GF-D8 (cell line): ENCODE data around the gene SUN1.
"Not testable (repeated sequence)": the region's sequence is repeated elsewhere in the genome, so short reads cannot be mapped to it uniquely, and the experiment has no call there.

Experiments used
- DNase-seq: peaks from one replicate; lab custom pipeline; 2025; lab: John Stamatoyannopoulos, UW

The SUN1 gene, protein sequence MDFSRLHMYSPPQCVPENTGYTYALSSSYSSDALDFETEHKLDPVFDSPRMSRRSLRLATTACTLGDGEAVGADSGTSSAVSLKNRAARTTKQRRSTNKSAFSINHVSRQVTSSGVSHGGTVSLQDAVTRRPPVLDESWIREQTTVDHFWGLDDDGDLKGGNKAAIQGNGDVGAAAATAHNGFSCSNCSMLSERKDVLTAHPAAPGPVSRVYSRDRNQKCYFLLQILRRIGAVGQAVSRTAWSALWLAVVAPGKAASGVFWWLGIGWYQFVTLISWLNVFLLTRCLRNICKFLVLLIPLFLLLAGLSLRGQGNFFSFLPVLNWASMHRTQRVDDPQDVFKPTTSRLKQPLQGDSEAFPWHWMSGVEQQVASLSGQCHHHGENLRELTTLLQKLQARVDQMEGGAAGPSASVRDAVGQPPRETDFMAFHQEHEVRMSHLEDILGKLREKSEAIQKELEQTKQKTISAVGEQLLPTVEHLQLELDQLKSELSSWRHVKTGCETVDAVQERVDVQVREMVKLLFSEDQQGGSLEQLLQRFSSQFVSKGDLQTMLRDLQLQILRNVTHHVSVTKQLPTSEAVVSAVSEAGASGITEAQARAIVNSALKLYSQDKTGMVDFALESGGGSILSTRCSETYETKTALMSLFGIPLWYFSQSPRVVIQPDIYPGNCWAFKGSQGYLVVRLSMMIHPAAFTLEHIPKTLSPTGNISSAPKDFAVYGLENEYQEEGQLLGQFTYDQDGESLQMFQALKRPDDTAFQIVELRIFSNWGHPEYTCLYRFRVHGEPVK

DNA sequence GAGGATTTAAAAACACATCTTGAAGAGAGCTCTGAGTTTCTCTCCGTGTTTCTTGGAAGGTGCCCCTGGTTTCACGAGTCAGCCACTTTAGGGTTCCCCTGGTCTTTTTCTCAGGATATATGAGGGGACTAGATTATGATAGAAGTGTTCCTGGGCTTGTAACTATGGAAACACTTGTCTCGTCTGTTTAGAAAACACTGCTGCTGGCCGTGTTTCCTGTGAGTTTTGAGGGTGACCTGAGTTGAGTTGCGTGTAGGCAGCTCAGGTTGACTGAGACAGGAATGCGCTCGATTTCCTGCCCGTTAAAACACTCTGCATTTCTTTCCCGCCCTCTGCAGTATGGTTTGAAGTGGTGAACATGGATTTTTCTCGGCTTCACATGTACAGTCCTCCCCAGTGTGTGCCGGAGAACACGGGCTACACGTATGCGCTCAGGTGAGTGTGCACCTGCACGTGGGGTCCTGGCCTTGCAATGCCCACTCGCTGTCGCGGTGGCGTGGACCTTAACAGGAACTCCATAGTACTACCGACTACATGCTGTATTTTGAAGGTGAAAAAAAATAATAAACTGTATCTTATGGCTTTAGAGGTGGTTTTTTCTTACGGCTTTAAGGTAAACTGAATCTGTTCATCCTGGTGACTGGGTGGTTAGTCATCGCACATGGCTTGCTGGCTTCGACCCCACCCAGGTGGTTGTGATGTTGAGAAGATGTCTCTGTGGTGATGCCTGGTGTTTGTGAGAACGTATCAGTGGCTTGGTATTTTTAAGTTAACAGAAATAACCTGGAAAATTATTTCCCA, at the start of gene SUN1:
Gene SUN1, plus strand, starts transcription at position 310 of the 801 bp plus-strand sequence. Its CDS starts 49 bp downstream, at position 359.
- DNase-seq = no peak

DNA sequence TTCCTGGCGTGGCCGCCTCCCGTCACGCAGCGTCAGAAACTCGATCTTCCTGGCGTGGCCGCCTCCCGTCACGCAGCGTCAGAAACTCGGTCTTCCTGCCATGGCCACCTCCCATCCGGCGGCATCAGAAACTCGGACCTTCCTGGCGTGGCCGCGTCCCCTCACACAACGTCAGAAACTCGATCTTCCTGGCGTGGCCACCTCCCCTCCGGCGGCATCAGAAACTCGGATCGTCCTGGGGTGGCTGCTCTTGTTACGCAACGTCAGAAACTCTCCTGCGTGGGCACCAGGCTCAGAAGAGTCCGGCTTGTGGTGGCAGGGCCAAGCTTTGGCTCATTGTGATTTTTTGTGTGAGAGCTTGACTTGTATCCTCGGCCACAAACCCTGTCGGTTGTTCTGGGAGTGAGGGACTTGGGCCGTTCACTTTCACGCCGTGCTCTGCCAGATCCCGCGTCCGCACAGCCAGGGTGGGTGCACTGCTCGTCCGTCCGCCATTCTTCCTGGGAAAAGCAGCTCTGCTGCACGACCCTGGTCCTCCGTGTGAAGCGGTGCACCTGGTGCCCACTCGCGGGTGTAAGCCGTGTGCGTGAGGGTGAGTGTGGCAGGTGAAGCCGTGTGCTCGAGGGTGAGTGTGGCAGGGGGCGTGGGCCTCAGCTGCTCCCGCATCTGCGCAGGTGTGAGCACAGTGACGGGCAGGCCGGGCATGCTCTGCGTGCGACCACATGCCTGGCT, 49.4 kb upstream of the SUN1 start:
- no peak for DNase-seq

DNA sequence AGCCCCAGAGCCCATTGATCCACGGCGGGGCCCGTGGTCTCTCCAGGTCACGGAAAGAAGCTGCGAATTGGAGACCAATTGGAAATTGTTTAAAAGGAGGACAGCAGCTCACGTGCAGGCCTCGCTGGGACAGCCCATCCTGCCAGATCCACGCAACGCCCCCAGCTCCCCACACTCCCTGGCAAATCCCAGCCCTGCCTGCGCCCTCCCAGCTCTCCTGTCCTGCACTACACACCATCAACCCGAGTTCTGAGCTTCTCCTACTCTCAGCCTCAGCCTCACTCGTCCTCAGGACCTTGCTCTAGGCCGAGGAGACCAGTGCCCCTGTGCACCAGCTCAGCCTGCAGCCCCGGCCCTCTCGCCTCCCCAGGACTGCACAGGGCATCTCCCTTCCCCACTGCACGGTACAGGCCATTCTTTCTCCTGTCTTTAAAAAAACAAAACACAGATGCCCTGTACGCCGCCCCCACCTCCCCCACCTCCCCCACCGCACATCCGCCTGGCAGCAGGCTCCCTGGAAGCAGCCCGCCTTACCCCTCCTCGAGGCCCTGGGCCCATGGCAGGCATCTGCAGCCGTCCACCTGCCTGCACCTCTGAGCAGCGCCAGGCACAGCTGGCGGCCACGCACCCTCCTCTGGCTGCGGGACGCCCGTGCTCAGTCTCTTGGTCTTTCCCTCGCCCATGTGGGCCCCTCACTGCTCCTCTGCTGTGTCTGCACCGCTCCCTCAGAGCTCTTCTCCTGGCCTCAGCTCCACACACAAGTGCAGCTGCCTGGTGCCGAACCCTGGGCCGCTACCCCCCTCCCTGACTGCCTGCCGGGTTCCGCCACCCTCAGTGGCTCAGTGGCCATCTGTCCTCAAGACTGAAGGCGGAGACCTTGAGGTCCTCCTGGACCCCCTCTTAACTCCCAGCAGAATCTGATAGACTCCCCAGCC, 48.5 kb upstream of the SUN1 start:
- no peak for DNase-seq

DNA sequence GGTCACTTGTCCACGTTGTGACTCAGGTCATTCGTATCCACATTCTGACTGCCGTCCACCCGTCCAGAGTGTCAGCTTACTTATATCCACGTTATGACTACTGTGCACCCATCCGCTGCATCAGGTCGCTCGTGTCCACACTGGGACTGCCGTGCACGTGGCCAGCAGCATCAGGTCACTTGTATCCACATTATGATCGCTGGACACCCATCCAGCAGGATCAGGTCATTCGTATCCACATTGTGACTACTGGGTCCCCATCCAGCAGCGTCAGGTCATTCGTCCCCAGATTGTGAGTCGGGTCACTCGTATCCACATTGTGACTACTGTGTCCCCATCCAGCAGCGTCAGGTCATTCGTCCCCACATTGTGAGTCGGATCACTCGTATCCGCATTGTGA, 47.3 kb upstream of the SUN1 start:
- no peak for DNase-seq

DNA sequence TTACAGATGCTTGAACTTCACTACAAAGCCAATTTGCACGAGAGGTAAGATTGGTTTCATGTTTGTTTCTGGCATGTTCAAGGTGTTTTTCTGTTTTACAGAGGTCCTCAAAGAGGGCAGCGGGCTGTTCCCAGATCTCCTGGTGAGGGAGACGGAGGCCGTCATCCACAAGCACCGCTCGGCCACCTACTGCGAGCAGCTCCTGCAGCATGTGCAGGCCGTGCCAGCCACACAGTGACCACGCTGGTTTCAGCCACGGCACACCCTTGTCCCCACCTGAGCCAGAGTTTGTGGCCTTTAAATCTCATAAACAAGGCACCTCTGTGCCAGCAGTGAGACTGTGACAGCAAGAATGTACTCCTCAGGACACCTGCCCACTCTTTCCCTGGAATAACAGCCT, 46.9 kb upstream of the SUN1 start:
- DNase-seq = no peak

DNA sequence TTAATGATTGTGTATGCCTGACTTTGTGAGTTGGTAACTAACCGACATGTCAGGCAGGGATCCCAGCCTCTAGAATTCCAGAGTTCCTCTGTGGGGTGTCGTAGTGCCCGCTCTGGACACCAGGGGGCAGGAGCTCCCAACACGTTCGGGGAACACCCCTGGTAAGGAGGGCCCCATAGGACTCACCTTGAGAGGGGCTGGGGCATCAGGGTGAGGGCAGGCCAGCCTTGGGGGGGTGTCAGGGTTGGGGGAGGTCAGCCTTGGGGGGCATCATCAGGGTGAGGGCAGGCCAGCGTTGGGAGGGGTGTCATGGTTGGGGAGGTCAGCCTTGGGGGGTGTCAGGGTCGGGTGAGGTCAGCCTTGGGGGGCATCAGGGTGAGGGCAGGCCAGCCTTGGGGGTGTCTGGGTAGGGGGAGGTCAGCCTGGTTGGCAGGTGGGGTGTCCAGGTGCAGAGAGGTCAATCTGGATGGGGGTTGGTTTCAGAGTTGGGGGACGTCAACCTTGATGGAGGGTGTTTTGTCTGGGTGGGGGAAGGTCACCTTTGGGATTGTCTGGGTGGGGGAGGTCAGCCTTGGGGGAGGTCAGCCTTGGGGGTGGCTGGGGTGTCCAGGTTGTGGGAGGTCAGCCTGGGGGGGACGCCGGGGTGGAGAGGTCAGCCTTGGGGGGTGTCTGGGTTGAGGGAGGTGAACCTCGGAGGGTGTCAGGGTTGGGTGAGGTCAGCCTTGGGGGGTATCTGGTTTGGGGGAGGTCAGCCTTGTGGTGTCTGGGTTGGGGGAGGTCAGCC, 45.6 kb upstream of the SUN1 start:
- DNase-seq = no peak

DNA sequence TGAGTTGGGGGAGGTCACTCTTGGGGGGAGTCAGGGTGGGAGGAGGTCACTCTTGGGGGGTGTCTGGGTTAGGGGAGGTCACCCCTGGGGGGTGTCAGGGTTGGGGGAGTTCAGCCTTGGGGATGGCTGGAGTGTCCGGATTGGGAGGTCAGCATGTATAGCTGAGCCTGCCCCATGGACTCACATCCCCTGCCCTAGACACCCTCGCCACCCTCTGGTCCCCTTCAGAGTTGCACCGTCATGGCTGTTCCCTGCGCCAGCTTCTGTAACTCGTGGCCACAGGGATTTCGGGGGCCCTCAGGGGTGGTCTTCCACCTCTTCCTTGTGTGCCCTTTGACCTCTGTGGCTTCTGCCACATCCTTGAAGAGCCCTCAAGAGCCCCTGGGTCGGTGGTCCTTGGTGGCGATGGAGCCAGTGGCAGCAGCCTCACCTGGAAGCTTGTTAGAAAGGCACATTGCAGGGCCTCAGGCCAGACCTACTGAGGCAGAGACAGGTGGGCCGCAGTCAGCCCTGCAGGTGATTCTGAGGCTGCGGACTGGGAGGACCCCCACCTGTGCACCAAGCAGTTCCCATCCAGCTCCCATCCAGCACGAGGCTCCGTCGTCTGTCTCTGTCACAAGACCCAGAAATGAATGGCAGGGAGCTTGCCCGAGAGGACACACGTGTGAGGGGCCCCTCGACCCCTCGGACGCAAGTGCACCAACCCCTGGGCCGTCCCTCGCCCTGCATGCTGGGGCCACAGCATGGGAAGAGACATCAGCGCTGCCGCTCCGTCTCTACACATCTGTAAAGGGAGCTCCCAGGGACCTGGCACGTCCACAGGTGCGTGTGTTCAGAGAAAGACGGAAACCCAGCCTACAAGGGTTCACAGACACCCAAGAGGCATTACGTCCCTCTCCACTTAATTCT, 44.7 kb upstream of the SUN1 start:
- DNase-seq = no peak

DNA sequence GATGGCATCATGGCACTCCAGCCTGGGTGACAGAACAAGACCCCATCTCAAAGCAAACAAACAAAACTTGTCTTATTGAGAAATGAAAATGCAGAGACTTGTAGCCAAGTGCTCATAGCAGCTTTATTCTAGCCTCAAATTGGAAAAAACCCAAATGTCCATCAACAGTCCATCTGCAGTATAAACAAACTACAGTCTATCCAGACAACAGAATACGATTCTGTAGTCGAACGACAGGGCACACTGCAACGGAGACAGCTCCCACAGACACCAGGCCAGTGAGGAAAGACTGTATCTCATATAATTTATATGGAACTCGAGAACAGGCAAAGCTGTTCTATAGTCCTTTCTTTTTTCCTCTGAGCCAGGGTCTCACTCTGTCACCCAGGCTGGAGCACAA, 40.8 kb upstream of the SUN1 start:
- DNase-seq = no peak

DNA sequence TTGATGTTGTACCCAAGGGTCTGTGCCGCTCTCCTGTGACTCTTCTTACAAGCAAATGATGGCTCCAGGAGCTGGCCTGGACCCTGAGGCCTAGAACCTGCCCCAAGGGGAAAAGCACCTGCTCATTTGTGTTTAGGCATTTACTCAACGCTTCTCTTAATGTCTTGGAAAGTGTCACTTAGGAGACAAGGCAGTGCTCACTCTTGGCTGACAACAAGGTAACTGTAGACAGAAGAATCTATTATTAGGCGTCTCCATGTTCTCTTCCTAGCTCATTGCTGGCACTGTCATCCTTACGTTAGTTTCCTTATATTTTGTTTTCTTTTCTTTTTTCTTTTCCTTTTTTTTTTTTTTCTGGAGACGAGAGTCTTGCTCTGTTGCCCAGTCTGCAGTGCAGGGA, 38.1 kb upstream of the SUN1 start:
- DNase-seq = no peak

DNA sequence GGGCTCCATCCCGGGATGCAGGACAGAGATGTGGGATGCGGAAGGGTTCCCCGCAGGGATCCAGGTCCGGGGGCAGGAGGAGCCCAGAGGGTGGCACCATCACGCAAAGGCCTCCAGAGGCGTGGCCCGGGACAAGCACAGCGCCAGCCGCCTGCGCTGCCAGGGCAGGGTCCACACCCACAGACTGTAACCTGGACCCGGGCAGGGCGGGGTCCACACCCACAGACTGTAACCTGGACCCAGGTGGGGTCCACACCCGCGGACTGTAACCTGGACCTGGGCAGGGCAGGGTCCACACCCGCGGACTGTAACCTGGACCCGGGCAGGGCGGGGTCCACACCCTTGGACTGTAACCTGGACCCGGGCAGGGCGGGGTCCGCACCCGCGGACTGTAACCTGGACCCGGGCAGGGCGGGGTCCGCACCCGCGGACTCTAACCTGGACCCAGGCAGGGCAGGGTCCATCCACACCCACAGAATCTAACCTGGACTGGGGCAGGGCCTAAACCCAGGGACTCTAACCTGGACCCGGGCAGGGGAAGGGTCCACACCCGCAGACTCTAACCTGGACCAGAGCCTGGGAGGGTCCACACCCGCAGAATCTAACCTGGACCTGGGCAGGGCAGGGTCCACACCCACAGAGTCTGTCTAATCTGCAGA, 37.5 kb upstream of the SUN1 start:
- DNase-seq = no peak

DNA sequence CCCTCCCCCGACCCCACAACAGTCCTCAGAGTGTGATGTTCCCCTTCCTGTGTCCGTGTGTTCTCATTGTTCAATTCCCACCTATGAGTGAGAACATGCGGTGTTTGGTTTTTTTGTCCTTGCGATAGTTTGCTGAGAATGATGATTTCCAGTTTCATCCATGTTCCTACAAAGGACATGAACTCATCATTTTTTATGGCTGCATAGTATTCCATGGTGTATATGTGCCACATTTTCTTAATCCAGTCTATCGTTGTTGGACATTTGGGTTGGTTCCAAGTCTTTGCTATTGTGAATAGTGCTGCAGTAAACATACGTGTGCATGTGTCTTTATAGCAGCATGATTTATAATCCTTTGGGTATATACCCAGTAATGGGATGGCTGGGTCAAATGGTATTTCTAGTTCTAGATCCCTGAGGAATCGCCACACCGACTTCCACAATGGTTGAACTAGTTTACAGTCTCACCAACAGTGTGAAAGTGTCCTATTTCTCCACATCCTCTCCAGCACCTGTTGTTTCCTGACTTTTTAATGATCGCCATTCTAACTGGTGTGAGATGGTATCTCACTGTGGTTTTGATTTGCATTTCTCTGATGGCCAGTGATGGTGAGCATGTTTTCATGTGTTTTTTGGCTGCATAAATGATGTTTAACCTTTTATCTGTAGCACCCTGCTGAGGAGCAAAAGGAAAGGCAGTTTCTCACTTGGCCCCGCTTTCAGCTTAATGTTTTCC, 35.7 kb upstream of the SUN1 start:
- DNase-seq = not testable (repeated sequence)

DNA sequence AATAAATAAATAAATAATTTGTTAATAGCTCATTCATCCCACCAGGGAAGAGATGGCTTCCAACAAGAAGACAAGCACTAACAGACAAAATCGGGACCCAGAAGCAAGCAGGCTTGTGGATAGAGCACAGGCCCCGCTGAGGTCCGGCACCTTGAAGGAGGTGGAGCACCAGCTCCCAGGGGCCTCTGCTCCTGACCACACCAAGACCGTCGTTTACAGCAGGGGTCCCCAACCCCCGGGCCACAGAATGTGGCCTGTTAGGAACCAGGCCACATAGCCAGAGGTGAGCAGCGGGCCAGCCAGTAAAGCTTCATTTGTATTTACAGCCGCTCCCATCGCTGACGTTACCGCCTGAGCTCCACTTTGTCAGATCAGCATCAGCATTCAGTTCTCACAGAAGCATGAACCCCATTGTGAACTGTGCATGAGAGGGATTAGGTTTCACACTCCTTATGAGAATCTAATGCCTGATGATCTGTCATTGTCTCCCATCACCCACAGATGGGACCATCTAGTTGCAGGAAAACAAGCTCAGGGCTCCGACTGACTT, 33.3 kb upstream of the SUN1 start:
- no peak for DNase-seq

DNA sequence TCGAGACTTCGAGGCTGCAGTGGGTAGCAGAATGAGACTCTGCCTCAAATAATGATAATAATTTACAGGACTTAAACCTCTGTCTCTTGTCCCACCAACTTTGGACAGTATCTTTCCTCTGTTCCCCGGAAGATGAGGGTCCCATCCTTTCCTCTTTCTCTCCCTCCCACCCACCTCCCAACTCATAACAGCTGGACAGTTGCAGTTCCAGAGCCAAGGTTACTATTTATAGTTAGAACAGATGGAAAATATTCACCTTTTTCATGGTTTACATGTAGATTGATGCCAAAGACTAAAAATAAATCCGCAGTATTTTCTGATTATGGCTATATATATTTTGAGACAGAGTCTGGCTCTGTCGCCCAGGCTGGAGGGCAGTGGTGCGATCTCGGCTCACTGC, 31.6 kb upstream of the SUN1 start:
- DNase-seq = no peak

DNA sequence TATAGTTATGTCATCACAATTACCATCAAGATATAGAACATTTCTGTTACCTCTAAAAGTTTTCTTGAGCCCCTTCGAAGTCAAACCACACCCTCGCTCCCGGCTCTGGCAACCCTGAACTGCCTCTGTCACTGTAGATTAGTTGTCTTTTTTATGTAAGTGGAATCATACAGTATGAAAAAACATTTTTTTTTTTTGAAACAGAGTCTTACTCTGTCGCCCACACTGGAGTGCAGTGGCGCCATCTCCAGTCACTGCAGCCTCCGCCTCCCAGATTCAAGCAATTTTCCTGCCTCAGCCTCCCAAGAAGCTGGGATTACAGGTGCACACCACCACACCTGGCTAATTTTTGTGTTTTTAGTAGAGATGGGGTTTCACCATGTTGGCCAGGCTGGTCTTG, 30.9 kb upstream of the SUN1 start:
- DNase-seq = not testable (repeated sequence)

DNA sequence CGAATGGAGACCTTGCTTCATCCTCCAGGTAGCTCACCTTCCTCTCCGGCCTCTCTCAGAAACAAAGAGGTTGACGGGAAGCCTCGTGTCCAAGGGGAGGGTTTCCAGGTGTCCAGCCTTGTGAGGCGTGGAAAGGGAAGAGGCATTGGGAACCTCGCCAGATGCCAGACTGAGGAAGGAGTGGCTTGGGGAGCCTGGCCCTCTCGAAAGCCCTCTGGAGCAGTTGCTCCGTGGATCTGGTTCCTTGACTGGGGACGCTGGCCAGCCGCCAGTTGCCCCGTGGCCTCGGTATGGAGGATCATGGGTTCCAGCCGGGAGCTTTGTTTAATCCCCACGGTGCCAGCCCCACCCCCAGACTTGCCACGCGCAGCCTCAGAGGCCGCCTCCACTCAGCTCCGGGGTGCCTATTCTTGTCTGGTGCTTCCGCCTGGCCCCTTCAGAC, 30.3 kb upstream of the SUN1 start:
- no peak for DNase-seq

DNA sequence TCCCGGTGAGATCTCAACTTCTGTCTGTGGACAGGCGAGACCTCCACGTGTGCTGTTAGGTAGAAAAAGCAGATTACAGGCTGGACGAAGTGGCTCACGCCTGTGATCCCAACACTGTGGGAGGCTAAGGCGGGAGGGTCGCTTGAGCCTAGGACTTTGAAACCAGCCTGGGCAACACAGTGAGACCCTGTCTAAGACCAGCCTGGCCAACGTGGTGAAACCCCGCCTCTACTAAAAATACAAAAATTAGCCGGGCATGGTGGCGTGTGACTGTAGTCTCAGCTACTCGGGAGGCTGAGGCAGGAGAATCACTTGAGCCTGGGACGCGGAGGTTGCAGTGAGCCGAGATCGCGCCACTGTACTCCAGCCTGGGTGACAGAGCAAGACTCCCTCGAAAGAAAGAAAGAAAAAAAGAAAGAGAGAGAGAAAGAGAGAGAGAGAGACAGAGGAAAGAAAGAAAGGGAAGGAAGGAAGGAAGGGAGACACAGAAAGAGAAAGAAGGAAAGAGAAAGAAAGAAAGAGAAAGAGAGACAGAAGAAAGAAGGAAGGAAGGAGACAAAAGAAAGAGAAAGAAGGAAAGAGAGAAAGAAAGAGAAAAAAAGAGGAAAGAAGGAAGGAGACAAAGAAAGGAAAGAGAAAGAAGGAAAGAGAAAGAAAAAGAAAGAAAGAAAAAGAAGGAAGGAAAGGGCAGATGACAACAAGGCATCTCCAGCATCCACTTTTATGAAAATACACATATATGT, 29.6 kb upstream of the SUN1 start:
- DNase-seq = no peak

DNA sequence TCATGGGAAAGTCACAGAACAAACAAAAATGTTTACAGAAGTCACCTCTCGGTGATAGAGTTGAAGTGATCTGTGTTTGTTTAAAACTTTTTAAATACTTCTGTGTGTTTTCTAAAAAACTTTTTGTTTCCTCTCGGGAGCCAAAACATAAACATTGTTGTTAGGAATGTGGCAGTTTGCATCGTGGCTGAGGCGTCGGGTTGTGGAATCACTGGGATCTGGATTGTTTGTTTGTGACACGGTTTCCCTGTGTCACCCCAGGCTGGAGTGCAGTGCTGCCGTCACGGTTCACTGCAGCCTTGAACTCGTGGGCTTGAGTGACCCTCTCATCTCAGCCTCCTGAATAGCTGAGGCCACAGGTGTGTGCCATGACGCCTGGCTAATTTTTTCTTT, 29.0 kb upstream of the SUN1 start:
- no peak for DNase-seq
